Endodermal cell (in vitro differentiated cells): ENCODE results near the gene AFMID. TPM values are rescaled to one million over a fixed set of nuclear protein-coding genes. Genes with fewer than 3 reads are reported as not detected.

Source experiments
- DNase-seq: peaks from one replicate; pipeline ENCODE4 v3.0.0-alpha.2; 2017
- H3K27ac ChIP-seq: 2 replicates; pipeline ENCODE4 v1.5.1; 2013; ENCODE audit warnings: mild to moderate bottlenecking, low read depth, low read length, moderate library complexity
- H3K27me3 ChIP-seq: 2 replicates; pipeline ENCODE4 v1.6.1; 2013; ENCODE audit warnings: mild to moderate bottlenecking, low read length, moderate library complexity; ENCODE audit not compliant: insufficient read depth, control insufficient read depth, poor library complexity, severe bottlenecking
- H3K36me3 ChIP-seq: 2 replicates; pipeline ENCODE4 v1.7.0; 2013; ENCODE audit warnings: mild to moderate bottlenecking, low read length, moderate library complexity; ENCODE audit not compliant: control insufficient read depth, insufficient read depth
- H3K4me1 ChIP-seq: one replicate; pipeline ENCODE4 v1.7.0; 2013; ENCODE audit warnings: low read length; ENCODE audit not compliant: control insufficient read depth, insufficient read depth
- H3K4me3 ChIP-seq: 2 replicates; pipeline ENCODE4 v1.5.1; 2013; ENCODE audit warnings: mild to moderate bottlenecking, low read length, moderate library complexity
- H3K9ac ChIP-seq: 2 replicates; pipeline ENCODE4 v1.6.1; 2013; ENCODE audit warnings: mild to moderate bottlenecking, low read length, moderate library complexity; ENCODE audit not compliant: poor library complexity, severe bottlenecking; ENCODE audit errors: extremely low read depth
- H3K9me3 ChIP-seq: 2 replicates; pipeline ENCODE4 v1.6.1; 2013; ENCODE audit warnings: mild to moderate bottlenecking, low read length, moderate library complexity; ENCODE audit not compliant: control insufficient read depth
- H3K27ac Mint-ChIP-seq: 2 replicates; pipeline ENCODE4 v1.8.0; 2020; ENCODE audit warnings: mixed read lengths
- H3K27me3 Mint-ChIP-seq: 2 replicates; pipeline ENCODE4 v1.8.0; 2021; ENCODE audit warnings: mild to moderate bottlenecking, mixed read lengths; ENCODE audit not compliant: insufficient read depth
- H3K36me3 Mint-ChIP-seq: 2 replicates; pipeline ENCODE4 v1.8.0; 2020; ENCODE audit warnings: low read depth, mixed read lengths
- H3K4me1 Mint-ChIP-seq: 2 replicates; pipeline ENCODE4 v1.8.0; 2020; ENCODE audit warnings: mixed read lengths
- H3K4me3 Mint-ChIP-seq: 2 replicates; pipeline ENCODE4 v1.8.0; 2020; ENCODE audit warnings: mild to moderate bottlenecking, moderate library complexity, mixed read lengths
- H3K9me3 Mint-ChIP-seq: 2 replicates; pipeline ENCODE4 v1.8.0; 2020; ENCODE audit warnings: mild to moderate bottlenecking, mixed read lengths
- CTCF ChIP-seq: fragments of 200-600 bp; sonication (generic); conservative IDR thresholded peaks from 2 replicates; pipeline ENCODE4 v1.5.0; 2021; ENCODE audit warnings: antibody characterized with exemption, mild to moderate bottlenecking
- WGBS, 2 experiments: methylation state at CpG; one replicate each; pipeline versions ENCODE4 v1.1.5 to v1.1.7; 2013; ENCODE audit warnings: missing lambda C conversion rate in 2 of 2, mixed read lengths in 1 of 2; ENCODE audit not compliant: insufficient coverage in 1 of 2, insufficient read length in 1 of 2; 5-methylcytosine and 5-hydroxymethylcytosine counted together
- total RNA-seq, 2 donors: library from RNA; stranded (reverse); fragmentation: NEBNext Ultra II Directional in 1 of 2; extraction: Animal tissue kit (Norgen Biotek cat#: 25700) in 1 of 2; gene quantifications; 2 replicates in 1 of 2; 3 replicates in 1 of 2; pipeline ENCODE4 v1.2.1, GENCODE V29; 2021

The AFMID gene
- total RNA-seq, 2 donors from 2014 or later: 46.5 to 52.4 TPM

- DNase-seq: no peak
- Mint-ChIP-seq H3K9me3 (no peaks in the 10 kb centered on the region), H3K27me3 (no peaks in the 10 kb centered on the region), H3K4me3 (peak overlapping the region; percentile 69), H3K27ac (peak overlapping the region; percentile 91), H3K36me3 (no peaks in the 10 kb centered on the region), H3K4me1 (peaks cover 43% of the 10 kb centered on the region)
- no peak overlapping the region for H3K4me3 ChIP-seq
- no peaks in the 10 kb centered on the region for H3K36me3 ChIP-seq
- no peaks in the 10 kb centered on the region for H3K9me3 ChIP-seq
- H3K27me3 ChIP-seq: no peaks in the 10 kb centered on the region
- H3K4me1 ChIP-seq: peaks cover 53% of the 10 kb centered on the region
- no peak overlapping the region for H3K27ac ChIP-seq
- no peak for TF ChIP-seq CTCF
- 93 to 97% methylated on average over 15 to 18 of the region's 18 CpGs for WGBS, 2 experiments
- peak overlapping the region; percentile 11 for H3K9ac ChIP-seq
Measured at GRCh38 chr17:78255029-78255656, 68.0 kb downstream of the AFMID start.

- Histone ChIP-seq H3K27me3 (no peaks in the 10 kb centered on the region), H3K9ac (peak overlapping the region; percentile 11), H3K4me1 (peaks cover 45% of the 10 kb centered on the region), H3K36me3 (no peaks in the 10 kb centered on the region), H3K27ac (no peak overlapping the region), H3K9me3 (no peaks in the 10 kb centered on the region), H3K4me3 (no peak overlapping the region)
- no peaks in the 10 kb centered on the region for H3K36me3 Mint-ChIP-seq
- TF ChIP-seq CTCF: no peak
- H3K9me3 Mint-ChIP-seq: no peaks in the 10 kb centered on the region
- H3K4me1 Mint-ChIP-seq: peaks cover 46% of the 10 kb centered on the region
- H3K27ac Mint-ChIP-seq: peak overlapping the region; percentile 91
- WGBS, 2 experiments: 79 to 82% methylated on average over 11 to 14 of the region's 14 CpGs
- H3K27me3 Mint-ChIP-seq: no peaks in the 10 kb centered on the region
- no peak overlapping the region for H3K4me3 Mint-ChIP-seq
- peak; percentile 55 for DNase-seq
Measured at GRCh38 chr17:78255953-78256706, 69.0 kb downstream of the AFMID start.

GRCh38 chr17:78256707-78257591, 69.8 kb downstream of the AFMID start:
- Histone ChIP-seq H3K36me3 (no peaks in the 10 kb centered on the region), H3K27ac (peak overlapping the region; percentile 49), H3K4me1 (peaks cover 42% of the 10 kb centered on the region), H3K4me3 (no peak overlapping the region), H3K9ac (peak overlapping the region; percentile 26), H3K27me3 (no peaks in the 10 kb centered on the region), H3K9me3 (no peaks in the 10 kb centered on the region)
- no peak for TF ChIP-seq CTCF
- Mint-ChIP-seq H3K27ac (peak overlapping the region; percentile 92), H3K27me3 (no peaks in the 10 kb centered on the region), H3K4me1 (peaks cover 41% of the 10 kb centered on the region), H3K4me3 (no peak overlapping the region), H3K36me3 (no peaks in the 10 kb centered on the region), H3K9me3 (no peaks in the 10 kb centered on the region)
- peak; percentile 80 for DNase-seq
- whole genome bisulfite sequencing, 2 experiments: 39 to 57% methylated on average over 10 to 18 of the region's 18 CpGs
